Spinal cord (tissue), 10 donors: ENCODE results near the gene CS. TPM values are rescaled to one million over a fixed set of nuclear protein-coding genes. Genes with fewer than 3 reads are reported as not detected.
A peak's percentile ranks its signal among the peaks of the same experiment; 100 is the strongest.

Experiments
- DNase-seq, 6 donors: peaks; one replicate each; pipeline versions ENCODE4 v3.0.0 to v3.0.0-alpha.2; 2013 to 2015; ENCODE audit warnings: low spot score in 6 of 6, low read depth in 4 of 6
- H3K27ac ChIP-seq: one replicate; pipeline ENCODE4 v1.5.1; 2013; ENCODE audit warnings: low read depth, low read length, control low read depth
- H3K27me3 ChIP-seq: one replicate; pipeline ENCODE4 v1.6.1; 2013; ENCODE audit warnings: low read length; ENCODE audit not compliant: control insufficient read depth, insufficient read depth
- H3K36me3 ChIP-seq: one replicate; pipeline ENCODE4 v1.6.1; 2013; ENCODE audit warnings: low read length; ENCODE audit not compliant: control insufficient read depth, insufficient read depth
- H3K4me1 ChIP-seq: one replicate; pipeline ENCODE4 v1.6.1; 2013; ENCODE audit warnings: low read length; ENCODE audit not compliant: control insufficient read depth, insufficient read depth
- H3K4me3 ChIP-seq: one replicate; pipeline ENCODE4 v1.5.1; 2013; ENCODE audit warnings: low read depth, low read length, control low read depth
- H3K9me3 ChIP-seq: one replicate; pipeline ENCODE4 v1.6.1; 2013; ENCODE audit warnings: low read length; ENCODE audit not compliant: control insufficient read depth, insufficient read depth
- WGBS: methylation state at CpG from one replicate; pipeline ENCODE4 v1.1.5; 2013; ENCODE audit warnings: missing lambda C conversion rate; ENCODE audit not compliant: insufficient coverage; 5-methylcytosine and 5-hydroxymethylcytosine counted together
- polyA plus RNA-seq, 2 donors: library from polyadenylated mRNA; unstranded; fragments of 120-200 nt; gene quantifications; one replicate each; pipeline ENCODE4 v1.2.1, GENCODE V29; 2013; ENCODE audit not compliant: insufficient read length in 2 of 2
- total RNA-seq, 2 donors: library from RNA; depleted of rRNA in 1 of 2; stranded (reverse); fragments of 120-200 nt in 1 of 2; fragments of >200 nt in 1 of 2; gene quantifications; one replicate each; pipeline versions ENCODE4 v1.2.3 to v1.2.4, GENCODE V29; 2013 to 2014
- donor health status: healthy.

CS gene
- total and polyA plus RNA-seq, 4 donors: 79.6 to 202 (median 187) TPM

GRCh38 chr12:56304872-56305590, 4.9 kb upstream of the CS start:
- Histone ChIP-seq H3K36me3 (peaks cover 53% of the 10 kb centered on the region), H3K9me3 (no peaks in the 10 kb centered on the region), H3K27ac (no peak overlapping the region), H3K27me3 (no peaks in the 10 kb centered on the region), H3K4me1 (peaks cover 11% of the 10 kb centered on the region), H3K4me3 (no peak overlapping the region)
- WGBS: 100% methylated on average over 1 of the region's 8 CpGs
- DNase-seq: no peak

- no peak for DNase-seq
- no peaks in the 10 kb centered on the region for H3K9me3 ChIP-seq
- H3K27me3 ChIP-seq: no peaks in the 10 kb centered on the region
- 100% methylated on average over 1 of the region's 3 CpGs for WGBS
- peaks cover 11% of the 10 kb centered on the region for H3K4me1 ChIP-seq
- no peak overlapping the region for H3K4me3 ChIP-seq
- H3K27ac ChIP-seq: no peak overlapping the region
- peaks cover 50% of the 10 kb centered on the region for H3K36me3 ChIP-seq
Observed at GRCh38 chr12:56304276-56304675, 4.1 kb upstream of the CS start.

- no peaks in the 10 kb centered on the region for H3K9me3 ChIP-seq
- H3K4me3 ChIP-seq: peak overlapping the region; percentile 80
- peak overlapping the region; percentile 97 for H3K27ac ChIP-seq
- 47% methylated on average over 21 of the region's 21 CpGs for WGBS
- peaks cover 34% of the 10 kb centered on the region for H3K36me3 ChIP-seq
- no peaks in the 10 kb centered on the region for H3K27me3 ChIP-seq
- no peak for DNase-seq
- peaks cover 18% of the 10 kb centered on the region for H3K4me1 ChIP-seq
Observed at GRCh38 chr12:56300644-56301464, 724 bp upstream of the CS start.

GRCh38 chr12:56299308-56299852, 750 bp downstream of the CS start:
- Histone ChIP-seq H3K4me1 (peaks cover 18% of the 10 kb centered on the region), H3K9me3 (no peaks in the 10 kb centered on the region), H3K4me3 (peak overlapping the region; percentile 80), H3K36me3 (peaks cover 30% of the 10 kb centered on the region), H3K27ac (peak overlapping the region; percentile 97), H3K27me3 (no peaks in the 10 kb centered on the region)
- WGBS: 0% methylated on average over 5 of the region's 10 CpGs
- peak in 1 of 6 donors; percentile 27 for DNase-seq

- Histone ChIP-seq H3K36me3 (peaks cover 29% of the 10 kb centered on the region), H3K27me3 (no peaks in the 10 kb centered on the region), H3K9me3 (no peaks in the 10 kb centered on the region), H3K4me1 (peaks cover 18% of the 10 kb centered on the region), H3K4me3 (peak overlapping the region; percentile 80), H3K27ac (no peak overlapping the region)
- DNase-seq: no peak
- 81% methylated on average over 5 of the region's 5 CpGs for WGBS
Observed at GRCh38 chr12:56298828-56299227, 1.3 kb downstream of the CS start.

- no peak for DNase-seq
- peaks cover 21% of the 10 kb centered on the region for H3K36me3 ChIP-seq
- no peaks in the 10 kb centered on the region for H3K27me3 ChIP-seq
- H3K4me1 ChIP-seq: peaks cover 18% of the 10 kb centered on the region
- no peak overlapping the region for H3K4me3 ChIP-seq
- WGBS: 100% methylated on average over 2 of the region's 8 CpGs
- H3K27ac ChIP-seq: no peak overlapping the region
- no peaks in the 10 kb centered on the region for H3K9me3 ChIP-seq
Observed at GRCh38 chr12:56297400-56297799, 2.7 kb downstream of the CS start.

- no CpG with 5 or more reads among the region's 5 CpGs for WGBS
- Histone ChIP-seq H3K9me3 (no peaks in the 10 kb centered on the region), H3K4me3 (no peak overlapping the region), H3K27ac (no peak overlapping the region), H3K4me1 (peaks cover 16% of the 10 kb centered on the region), H3K36me3 (peaks cover 23% of the 10 kb centered on the region), H3K27me3 (no peaks in the 10 kb centered on the region)
- DNase-seq: no peak
Observed at GRCh38 chr12:56296295-56296694, 3.8 kb downstream of the CS start.

- whole genome bisulfite sequencing: 94% methylated on average over 2 of the region's 5 CpGs
- no peaks in the 10 kb centered on the region for H3K27me3 ChIP-seq
- no peak overlapping the region for H3K27ac ChIP-seq
- peaks cover 34% of the 10 kb centered on the region for H3K36me3 ChIP-seq
- H3K4me3 ChIP-seq: no peak overlapping the region
- no peaks in the 10 kb centered on the region for H3K9me3 ChIP-seq
- DNase-seq: no peak
- peaks cover 4% of the 10 kb centered on the region for H3K4me1 ChIP-seq
Observed at GRCh38 chr12:56293795-56294194, 6.3 kb downstream of the CS start.

- peaks cover 28% of the 10 kb centered on the region for H3K36me3 ChIP-seq
- H3K27ac ChIP-seq: no peak overlapping the region
- no peaks in the 10 kb centered on the region for H3K4me1 ChIP-seq
- no peaks in the 10 kb centered on the region for H3K27me3 ChIP-seq
- WGBS: 89% methylated on average over 1 of the region's 3 CpGs
- H3K4me3 ChIP-seq: no peak overlapping the region
- H3K9me3 ChIP-seq: no peaks in the 10 kb centered on the region
- no peak for DNase-seq
Observed at GRCh38 chr12:56288705-56289387, 11.3 kb downstream of the CS start.
